ENCODE results near the gene SERPINA6. TPM values are rescaled to one million over a fixed set of nuclear protein-coding genes. Genes with fewer than 3 reads are reported as not detected.
"Not testable (repeated sequence)": the region's sequence is repeated elsewhere in the genome, so short reads cannot be mapped to it uniquely, and the experiment has no call there.

The SERPINA6 gene
- total RNA-seq, 1 donor from 2014 or later, result not detected

- H3K4me3 ChIP-seq (ENCODE audit: low read depth, low read length), result no peak overlapping the region
- no peak for FAIRE-seq
- peak; percentile 27 for DNase-seq (ENCODE audit: low read depth)
- no peaks in the 10 kb centered on the region for H3K36me3 ChIP-seq (ENCODE audit: control insufficient read depth, insufficient read depth, low read length)
- no peaks in the 10 kb centered on the region for H3K27me3 ChIP-seq (ENCODE audit: control insufficient read depth, insufficient read depth, low read length)
- no peak for TF ChIP-seq CTCF (IDR thresholded peaks at IDR 0.05; ENCODE audit: insufficient read depth, low read length, severe bottlenecking)
These were observed 33.4 kb upstream of the SERPINA6 start for GRCh38 chr14:94356379-94357056.

DNA sequence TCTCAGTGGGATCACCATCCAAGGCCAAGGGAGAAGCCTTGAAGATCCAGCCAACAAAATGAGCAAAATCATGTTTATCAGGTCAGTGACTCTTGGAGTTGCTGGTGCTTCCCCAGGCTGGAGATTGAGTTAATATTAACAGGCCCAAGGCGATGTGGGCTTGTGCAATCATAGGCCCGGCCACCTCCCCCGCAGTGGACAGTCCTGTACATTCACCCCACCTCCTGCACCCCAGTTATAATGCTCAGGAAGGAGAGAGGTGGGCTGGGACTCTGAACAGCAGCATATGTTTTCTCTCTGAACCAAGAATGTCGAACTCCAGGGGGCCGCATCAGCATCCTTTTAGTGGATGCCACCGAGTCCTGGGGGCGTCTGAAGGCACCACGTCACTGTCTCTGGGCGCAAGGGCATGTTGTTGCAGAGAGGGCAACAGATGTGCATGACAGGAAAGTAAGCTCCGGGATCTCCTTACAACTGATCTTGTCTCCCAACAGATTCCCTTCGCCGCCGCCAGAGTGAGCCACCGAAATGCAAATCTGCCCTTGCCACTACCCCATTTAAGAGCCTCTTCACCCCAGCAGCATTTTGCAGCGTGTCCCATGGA lies 32.2 kb upstream of the SERPINA6 start:
- Histone ChIP-seq H3K27me3 (ENCODE audit: control insufficient read depth, insufficient read depth, low read length) (no peaks in the 10 kb centered on the region), H3K4me3 (ENCODE audit: low read depth, low read length) (no peak overlapping the region), H3K36me3 (ENCODE audit: control insufficient read depth, insufficient read depth, low read length) (no peaks in the 10 kb centered on the region)
- peak; percentile 75 for TF ChIP-seq CTCF (IDR thresholded peaks at IDR 0.05; ENCODE audit: insufficient read depth, low read length, severe bottlenecking)
- DNase-seq (ENCODE audit: low read depth), result peak; percentile 63
- no peak for FAIRE-seq

DNA sequence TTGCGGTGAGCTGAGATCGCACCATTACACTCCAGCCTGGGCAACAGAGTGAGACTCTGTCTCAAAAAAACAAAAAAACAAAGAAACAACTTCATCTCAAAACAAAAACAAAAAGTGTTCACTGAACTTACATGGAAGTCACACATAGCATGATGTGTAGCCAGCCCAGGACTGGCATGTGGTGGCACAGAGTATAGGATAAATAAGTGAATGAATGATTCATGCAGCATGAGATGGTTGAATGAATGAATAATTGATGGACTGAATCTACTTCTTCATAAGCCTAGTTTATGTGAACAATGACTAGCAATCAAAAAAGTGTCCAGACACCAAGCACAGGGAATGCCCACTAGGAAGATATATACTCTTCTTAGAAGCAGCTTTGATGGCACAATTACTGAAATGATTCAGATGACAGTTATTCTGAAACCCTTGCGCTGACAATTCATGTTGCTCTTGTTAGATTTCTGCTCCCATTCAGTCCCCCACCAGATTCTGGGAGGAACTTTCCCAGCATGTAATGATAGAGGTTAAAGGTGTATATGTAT lies 31.6 kb upstream of the SERPINA6 start:
- no peak for TF ChIP-seq CTCF (IDR thresholded peaks at IDR 0.05; ENCODE audit: insufficient read depth, low read length, severe bottlenecking)
- H3K36me3 ChIP-seq (ENCODE audit: control insufficient read depth, insufficient read depth, low read length), result no peaks in the 10 kb centered on the region
- no peak overlapping the region for H3K4me3 ChIP-seq (ENCODE audit: low read depth, low read length)
- DNase-seq (ENCODE audit: low read depth), result no peak
- no peaks in the 10 kb centered on the region for H3K27me3 ChIP-seq (ENCODE audit: control insufficient read depth, insufficient read depth, low read length)
- FAIRE-seq, result no peak

- not testable (repeated sequence) for FAIRE-seq; H3K27me3 ChIP-seq (ENCODE audit: control insufficient read depth, insufficient read depth, low read length); H3K4me3 ChIP-seq (ENCODE audit: low read depth, low read length); H3K36me3 ChIP-seq (ENCODE audit: control insufficient read depth, insufficient read depth, low read length); DNase-seq (ENCODE audit: low read depth)
These were observed 31.1 kb upstream of the SERPINA6 start for GRCh38 chr14:94354190-94354589.

- no peak for TF ChIP-seq CTCF (IDR thresholded peaks at IDR 0.05; ENCODE audit: insufficient read depth, low read length, severe bottlenecking)
- H3K4me3 ChIP-seq (ENCODE audit: low read depth, low read length), result no peak overlapping the region
- H3K27me3 ChIP-seq (ENCODE audit: control insufficient read depth, insufficient read depth, low read length), result no peaks in the 10 kb centered on the region
- DNase-seq (ENCODE audit: low read depth), result no peak
- H3K36me3 ChIP-seq (ENCODE audit: control insufficient read depth, insufficient read depth, low read length), result no peaks in the 10 kb centered on the region
- FAIRE-seq, result no peak
These were observed 26.1 kb upstream of the SERPINA6 start for GRCh38 chr14:94349276-94349675.

DNA sequence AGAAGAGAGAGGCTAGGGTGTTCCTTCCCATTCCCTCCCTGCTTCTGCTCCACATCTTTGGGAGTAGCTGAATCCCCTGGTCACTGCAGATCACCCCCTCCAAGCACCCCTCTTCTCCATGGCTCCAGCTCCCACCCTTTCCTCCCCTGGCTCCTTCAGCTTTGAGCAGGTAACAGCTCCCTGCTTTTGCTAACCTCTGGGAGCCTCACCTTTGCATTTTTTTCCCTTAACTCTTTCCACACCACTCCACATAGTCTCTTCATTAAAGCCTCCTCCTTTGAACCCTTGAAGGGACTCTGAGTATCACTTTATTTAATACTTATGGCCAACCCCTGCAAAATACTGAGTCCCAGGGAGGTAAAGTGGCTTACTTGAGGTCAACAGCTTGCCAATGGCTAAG lies 25.7 kb upstream of the SERPINA6 start:
- DNase-seq (ENCODE audit: low read depth) (no peak), FAIRE-seq (no peak)
- TF ChIP-seq CTCF (IDR thresholded peaks at IDR 0.05; ENCODE audit: insufficient read depth, low read length, severe bottlenecking), result no peak
- Histone ChIP-seq H3K36me3 (ENCODE audit: control insufficient read depth, insufficient read depth, low read length) (no peaks in the 10 kb centered on the region), H3K4me3 (ENCODE audit: low read depth, low read length) (no peak overlapping the region), H3K27me3 (ENCODE audit: control insufficient read depth, insufficient read depth, low read length) (no peaks in the 10 kb centered on the region)

Measured in bronchial epithelial cell (primary cell).